ENCODE measurements around the gene TDRD6. TPM values are rescaled to one million over a fixed set of nuclear protein-coding genes. Genes with fewer than 3 reads are reported as not detected.

Gene TDRD6
- total RNA-seq, 1 experiment from 2014 or later: 0.02 TPM

DNA sequence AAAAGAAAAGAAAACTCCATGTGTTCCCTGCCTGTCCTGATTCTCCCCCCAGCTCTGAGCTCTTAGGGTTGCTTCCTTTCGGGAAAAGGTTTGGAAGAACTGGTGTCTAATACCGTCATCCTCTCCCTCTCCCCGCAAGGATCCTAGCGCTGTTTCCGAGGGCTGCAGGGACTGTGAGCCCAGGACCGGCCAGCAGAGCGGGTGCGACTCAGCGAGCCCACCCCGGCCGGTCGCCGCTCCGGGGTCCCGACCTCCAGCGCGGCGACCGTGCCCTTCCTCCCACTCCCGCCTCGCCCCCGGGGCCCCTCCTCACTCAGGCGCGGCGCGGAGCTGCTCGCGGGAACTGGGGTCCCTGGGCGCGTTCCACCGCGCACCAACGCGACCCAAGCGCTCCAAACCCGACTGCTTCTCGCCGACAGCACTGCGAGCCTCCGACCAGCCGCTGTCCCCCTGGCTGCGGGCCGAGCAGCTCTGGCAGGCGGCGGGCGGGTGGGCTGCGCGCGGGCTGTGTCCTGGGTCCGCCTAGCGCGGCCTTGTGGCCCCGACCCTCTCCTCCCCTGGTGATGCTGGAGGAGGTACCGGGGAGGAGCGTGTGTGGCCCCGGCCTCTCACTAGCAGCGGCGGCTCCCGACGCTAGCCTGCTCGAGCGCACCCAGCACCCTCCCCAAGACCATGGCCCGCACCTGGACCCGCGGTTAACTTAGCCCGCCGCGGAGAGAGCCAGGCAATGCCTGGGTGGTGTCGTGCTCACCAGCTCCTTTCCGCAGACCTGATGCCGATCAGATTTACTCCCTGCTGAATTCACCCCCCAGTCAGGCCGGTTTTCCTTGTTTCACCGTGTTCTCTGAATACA lies 47.4 kb downstream of the TDRD6 start, which contains the start of gene PLA2G7:
TSS of gene PLA2G7 (minus strand) at position 509 of the 853 bp plus-strand sequence. CDS start 12,484 bp downstream, outside the sequence.
- Histone ChIP-seq H3K79me2 (ENCODE audit: insufficient read depth, low read length) (no peaks in the 10 kb centered on the region), H3K23me2 (ENCODE audit: insufficient read length, low read depth, low read length, poor library complexity, severe bottlenecking) (peaks cover 11% of the 10 kb centered on the region), H3K4me1 (ENCODE audit: insufficient read depth, low read length) (no peaks in the 10 kb centered on the region), H3K14ac (ENCODE audit: insufficient read depth, low read length) (peak within 1 kb of the TSS; percentile 79), H3K9me3 (ENCODE audit: control insufficient read depth, low read depth, low read length) (no peaks in the 10 kb centered on the region), H2AK5ac (ENCODE audit: insufficient read length, low read length) (no peak within 1 kb of the TSS), H3K18ac (ENCODE audit: insufficient read length, low read depth, low read length) (peak within 1 kb of the TSS; percentile 66), H4K8ac (replicated peaks; ENCODE audit: insufficient read length, low read depth, low read length) (no peak within 1 kb of the TSS), H4K91ac (ENCODE audit: insufficient read length, low read depth, low read length) (peak within 1 kb of the TSS; percentile 28), H3K27ac (ENCODE audit: insufficient read length, low read depth, low read length) (no peak within 1 kb of the TSS), H3K4me2 (ENCODE audit: insufficient read depth, insufficient read length, low read length) (peak within 1 kb of the TSS; percentile 71), H2BK5ac (ENCODE audit: insufficient read length, low read length) (no peak within 1 kb of the TSS), H2AFZ (ENCODE audit: low read length) (peak within 1 kb of the TSS; percentile 82), H3K56ac (ENCODE audit: insufficient read length, low read depth, low read length) (no peak within 1 kb of the TSS), H2BK15ac (ENCODE audit: low read depth, low read length) (no peak within 1 kb of the TSS), H3K27me3 (ENCODE audit: insufficient read depth, low read length) (peaks cover 6% of the 10 kb centered on the region; the same call in 1 of the 2 replicates), H3K9ac (ENCODE audit: extremely low read depth, insufficient read length, low read length) (peak within 1 kb of the TSS; percentile 66), H2BK12ac (ENCODE audit: insufficient read length, low read depth, low read length) (no peak within 1 kb of the TSS), H4K5ac (ENCODE audit: insufficient read length, low read depth, low read length) (peak within 1 kb of the TSS; percentile 69), H4K20me1 (ENCODE audit: control insufficient read depth, insufficient read depth, insufficient read length) (peaks cover 2% of the 10 kb centered on the region), H3K79me1 (ENCODE audit: insufficient read depth, low read depth, low read length, poor library complexity, severe bottlenecking) (no peaks in the 10 kb centered on the region), H3K4ac (ENCODE audit: low read depth, low read length) (no peak within 1 kb of the TSS), H3K23ac (ENCODE audit: insufficient read length, low read depth, low read length) (no peak within 1 kb of the TSS), H2BK120ac (ENCODE audit: low read depth, low read length, poor library complexity, severe bottlenecking) (no peak within 1 kb of the TSS), H2BK20ac (ENCODE audit: low read depth, low read length, poor library complexity, severe bottlenecking) (no peak within 1 kb of the TSS), H3T11ph (ENCODE audit: low read length) (no peak within 1 kb of the TSS)
- H3K36me3 Mint-ChIP-seq (ENCODE audit: insufficient read depth in 1 of 3, low read depth in 3 of 3): no peaks in the 10 kb centered on the region
- peaks cover 0 to 3% of the 10 kb centered on the region in 2 experiments; a peak in 2 of 5 replicates for H3K9me3 Mint-ChIP-seq
- TF ChIP-seq, protein P1, sequence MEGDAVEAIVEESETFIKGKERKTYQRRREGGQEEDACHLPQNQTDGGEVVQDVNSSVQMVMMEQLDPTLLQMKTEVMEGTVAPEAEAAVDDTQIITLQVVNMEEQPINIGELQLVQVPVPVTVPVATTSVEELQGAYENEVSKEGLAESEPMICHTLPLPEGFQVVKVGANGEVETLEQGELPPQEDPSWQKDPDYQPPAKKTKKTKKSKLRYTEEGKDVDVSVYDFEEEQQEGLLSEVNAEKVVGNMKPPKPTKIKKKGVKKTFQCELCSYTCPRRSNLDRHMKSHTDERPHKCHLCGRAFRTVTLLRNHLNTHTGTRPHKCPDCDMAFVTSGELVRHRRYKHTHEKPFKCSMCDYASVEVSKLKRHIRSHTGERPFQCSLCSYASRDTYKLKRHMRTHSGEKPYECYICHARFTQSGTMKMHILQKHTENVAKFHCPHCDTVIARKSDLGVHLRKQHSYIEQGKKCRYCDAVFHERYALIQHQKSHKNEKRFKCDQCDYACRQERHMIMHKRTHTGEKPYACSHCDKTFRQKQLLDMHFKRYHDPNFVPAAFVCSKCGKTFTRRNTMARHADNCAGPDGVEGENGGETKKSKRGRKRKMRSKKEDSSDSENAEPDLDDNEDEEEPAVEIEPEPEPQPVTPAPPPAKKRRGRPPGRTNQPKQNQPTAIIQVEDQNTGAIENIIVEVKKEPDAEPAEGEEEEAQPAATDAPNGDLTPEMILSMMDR (conservative IDR thresholded peaks at IDR 0.05): no peak
- no CpG with 5 or more reads among the region's 73 CpGs for WGBS (ENCODE audit: extremely low coverage, insufficient read length, low lambda C conversion rate)
- H3K27me3 Mint-ChIP-seq (ENCODE audit: low read depth): peaks cover 39% of the 10 kb centered on the region
- peaks cover 25 to 32% of the 10 kb centered on the region in 2 experiments for H3K4me1 Mint-ChIP-seq
- H3K4me3 Mint-ChIP-seq: peak within 1 kb of the TSS; percentile 72 to 94
- DNase-seq: peak; percentile 63
- peak within 1 kb of the TSS in 1 of 3 experiments; percentile 69; a peak in 3 of 7 replicates for H3K27ac Mint-ChIP-seq
